ENCODE data around the gene MYO1B.

The MYO1B gene

GRCh38 chr2:191383486-191383885, 138.3 kb downstream of the MYO1B start:
- H3K4me3 ChIP-seq (ENCODE audit: insufficient read depth, low read length, poor library complexity, severe bottlenecking): no peak overlapping the region
- no peak overlapping the region for H3K9ac ChIP-seq (ENCODE audit: low read length)
- H3K4me2 ChIP-seq (ENCODE audit: low read depth, low read length, poor library complexity, severe bottlenecking): no peak overlapping the region
- H3K27me3 ChIP-seq (ENCODE audit: low read length): no peaks in the 10 kb centered on the region
- no peaks in the 10 kb centered on the region for H3F3A ChIP-seq (ENCODE audit: insufficient read depth)
- TF ChIP-seq EZH2phosphoT487 (conservative IDR thresholded peaks at IDR 0.05; ENCODE audit: low read length): no peak
- TF ChIP-seq, protein P1, sequence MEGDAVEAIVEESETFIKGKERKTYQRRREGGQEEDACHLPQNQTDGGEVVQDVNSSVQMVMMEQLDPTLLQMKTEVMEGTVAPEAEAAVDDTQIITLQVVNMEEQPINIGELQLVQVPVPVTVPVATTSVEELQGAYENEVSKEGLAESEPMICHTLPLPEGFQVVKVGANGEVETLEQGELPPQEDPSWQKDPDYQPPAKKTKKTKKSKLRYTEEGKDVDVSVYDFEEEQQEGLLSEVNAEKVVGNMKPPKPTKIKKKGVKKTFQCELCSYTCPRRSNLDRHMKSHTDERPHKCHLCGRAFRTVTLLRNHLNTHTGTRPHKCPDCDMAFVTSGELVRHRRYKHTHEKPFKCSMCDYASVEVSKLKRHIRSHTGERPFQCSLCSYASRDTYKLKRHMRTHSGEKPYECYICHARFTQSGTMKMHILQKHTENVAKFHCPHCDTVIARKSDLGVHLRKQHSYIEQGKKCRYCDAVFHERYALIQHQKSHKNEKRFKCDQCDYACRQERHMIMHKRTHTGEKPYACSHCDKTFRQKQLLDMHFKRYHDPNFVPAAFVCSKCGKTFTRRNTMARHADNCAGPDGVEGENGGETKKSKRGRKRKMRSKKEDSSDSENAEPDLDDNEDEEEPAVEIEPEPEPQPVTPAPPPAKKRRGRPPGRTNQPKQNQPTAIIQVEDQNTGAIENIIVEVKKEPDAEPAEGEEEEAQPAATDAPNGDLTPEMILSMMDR (IDR thresholded peaks at IDR 0.05; ENCODE audit: insufficient read depth, low read length, poor library complexity, severe bottlenecking): no peak
- no peaks in the 10 kb centered on the region for H3K79me2 ChIP-seq (ENCODE audit: insufficient read depth, low read length)
- no peaks in the 10 kb centered on the region for H3K9me2 ChIP-seq (replicated peaks; ENCODE audit: insufficient read depth, low read length)
- no peak overlapping the region for H2AFZ ChIP-seq (ENCODE audit: low read depth, low read length, severe bottlenecking)
- no peaks in the 10 kb centered on the region for H3K9me3 ChIP-seq (ENCODE audit: insufficient read depth, low read length)
- H3K36me3 ChIP-seq (ENCODE audit: low read length): no peaks in the 10 kb centered on the region
- no peaks in the 10 kb centered on the region for H4K20me1 ChIP-seq (ENCODE audit: low read depth, low read length)
- H3K27ac ChIP-seq (ENCODE audit: low read depth, low read length): no peak overlapping the region

- Histone ChIP-seq H3K9ac (ENCODE audit: low read length) (no peak overlapping the region), H3K4me3 (ENCODE audit: insufficient read depth, low read length, poor library complexity, severe bottlenecking) (no peak overlapping the region), H4K20me1 (ENCODE audit: low read depth, low read length) (no peaks in the 10 kb centered on the region), H3K4me2 (ENCODE audit: low read depth, low read length, poor library complexity, severe bottlenecking) (no peak overlapping the region), H3K9me3 (ENCODE audit: insufficient read depth, low read length) (no peaks in the 10 kb centered on the region), H3K9me2 (replicated peaks; ENCODE audit: insufficient read depth, low read length) (no peaks in the 10 kb centered on the region), H3K79me2 (ENCODE audit: insufficient read depth, low read length) (no peaks in the 10 kb centered on the region), H3K27me3 (ENCODE audit: low read length) (no peaks in the 10 kb centered on the region), H3K27ac (ENCODE audit: low read depth, low read length) (no peak overlapping the region), H3F3A (ENCODE audit: insufficient read depth) (no peaks in the 10 kb centered on the region), H3K36me3 (ENCODE audit: low read length) (no peaks in the 10 kb centered on the region), H2AFZ (ENCODE audit: low read depth, low read length, severe bottlenecking) (no peak overlapping the region)
- TF ChIP-seq EZH2phosphoT487 (conservative IDR thresholded peaks at IDR 0.05; ENCODE audit: low read length): no peak
- TF ChIP-seq, protein P1 (IDR thresholded peaks at IDR 0.05; ENCODE audit: insufficient read depth, low read length, poor library complexity, severe bottlenecking): no peak
Observed at GRCh38 chr2:191384829-191385228, 139.6 kb downstream of the MYO1B start.

- no peaks in the 10 kb centered on the region for H3K36me3 ChIP-seq (ENCODE audit: low read length)
- H3K9me2 ChIP-seq (replicated peaks; ENCODE audit: insufficient read depth, low read length): no peaks in the 10 kb centered on the region
- H2AFZ ChIP-seq (ENCODE audit: low read depth, low read length, severe bottlenecking): no peak overlapping the region
Observed at GRCh38 chr2:191385416-191386160, 140.4 kb downstream of the MYO1B start.

More at GRCh38 chr2:191385416-191386160, 140.4 kb downstream of the MYO1B start:
- no peaks in the 10 kb centered on the region for H3F3A ChIP-seq (ENCODE audit: insufficient read depth)
- no peaks in the 10 kb centered on the region for H3K9me3 ChIP-seq (ENCODE audit: insufficient read depth, low read length)
- TF ChIP-seq EZH2phosphoT487 (conservative IDR thresholded peaks at IDR 0.05; ENCODE audit: low read length): no peak
- TF ChIP-seq, protein P1 (IDR thresholded peaks at IDR 0.05; ENCODE audit: insufficient read depth, low read length, poor library complexity, severe bottlenecking): no peak
- H3K4me3 ChIP-seq (ENCODE audit: insufficient read depth, low read length, poor library complexity, severe bottlenecking): no peak overlapping the region
- H3K79me2 ChIP-seq (ENCODE audit: insufficient read depth, low read length): no peaks in the 10 kb centered on the region
- H3K27ac ChIP-seq (ENCODE audit: low read depth, low read length): no peak overlapping the region
- no peaks in the 10 kb centered on the region for H3K27me3 ChIP-seq (ENCODE audit: low read length)
- no peak overlapping the region for H3K9ac ChIP-seq (ENCODE audit: low read length)
- H4K20me1 ChIP-seq (ENCODE audit: low read depth, low read length): no peaks in the 10 kb centered on the region
- H3K4me2 ChIP-seq (ENCODE audit: low read depth, low read length, poor library complexity, severe bottlenecking): no peak overlapping the region

Data from SU-DHL-6 (cell line).